Transverse colon (tissue), 4 donors: ENCODE measurements around the gene MRPL23. TPM values are rescaled to one million over a fixed set of nuclear protein-coding genes. Genes with fewer than 3 reads are reported as not detected.
A peak's percentile ranks its signal among the peaks of the same experiment; 100 is the strongest.

ENCODE experiments used
- DNase-seq: peaks from one replicate; pipeline ENCODE4 v3.0.0-alpha.2; 2019
- H3K27ac ChIP-seq, 4 donors: fragments of 200-600 bp; sonication (generic); 2 replicates each; pipeline ENCODE4 v1.5.1; 2016 to 2018; ENCODE audit warnings: inconsistent platforms in 4 of 4
- H3K27me3 ChIP-seq: fragments of 200-600 bp; sonication (generic); 2 replicates; pipeline ENCODE4 v1.5.1; 2017; ENCODE audit warnings: inconsistent platforms
- H3K36me3 ChIP-seq, 4 donors: fragments of 200-600 bp; sonication (generic); 2 replicates each; pipeline ENCODE4 v1.5.1; 2017 to 2019; ENCODE audit warnings: inconsistent platforms in 4 of 4
- H3K4me1 ChIP-seq, 4 donors: fragments of 200-600 bp; sonication (generic); 2 replicates each; pipeline ENCODE4 v1.5.1; 2017 to 2020; ENCODE audit warnings: inconsistent platforms in 4 of 4
- H3K4me3 ChIP-seq, 4 donors: fragments of 200-600 bp; sonication (generic); 1 replicate in 1 of 4; 2 replicates in 3 of 4; pipeline versions ENCODE4 v1.5.1 to v1.6.1; 2017 to 2019; ENCODE audit warnings: inconsistent platforms in 4 of 4
- H3K9me3 ChIP-seq, 2 donors: fragments of 200-600 bp; sonication (generic); 2 replicates each; pipeline ENCODE4 v1.5.1; 2017 to 2019; ENCODE audit warnings: inconsistent platforms in 2 of 2
- EP300 ChIP-seq: sonication (generic); formaldehyde crosslinking; IDR thresholded peaks from one replicate; pipeline ENCODE4 v1.6.1; 2017; ENCODE audit warnings: antibody characterized with exemption, low read depth
- POLR2A ChIP-seq: fragments of 450-650 bp; IDR thresholded peaks from one replicate; pipeline ENCODE4 v1.6.1; 2016; ENCODE audit warnings: antibody characterized with exemption, mild to moderate bottlenecking, moderate library complexity
- POLR2AphosphoS5 ChIP-seq, 3 donors: sonication (generic); formaldehyde crosslinking; IDR thresholded peaks; one replicate each; pipeline ENCODE4 v1.6.1; 2016; ENCODE audit warnings: antibody characterized with exemption in 3 of 3
- WGBS, 2 donors: methylation state at CpG; one replicate each; pipeline ENCODE4 v1.1.5; 2018; ENCODE audit warnings: low coverage in 1 of 2; 5-methylcytosine and 5-hydroxymethylcytosine counted together
- in situ Hi-C, 4 donors: fragments of 200-750 bp; cut with MboI; loops; one replicate each; pipeline versions ENCODE4 v1.15.0 to v1.15.1; 2017; ENCODE audit warnings: low sequenced_read_pairs in 3 of 4, low pct_ligation_motif_present in 1 of 4, low pct_unique_long_range_greater_than_20kb in 1 of 4
- intact Hi-C: fragments of 100-400 bp; cut with DNase I; formaldehyde crosslinking; loops from one replicate; pipeline ENCODE4 v1.15.1; 2023; ENCODE audit warnings: low total_unique reads
- total RNA-seq, 4 donors: library from RNA; depleted of rRNA; stranded (reverse); fragments of >200 nt; gene quantifications; one replicate each; pipeline ENCODE4 v1.1.0, GENCODE V29; 2016
- TF ChIP-seq, protein P1 (sequence below), 5 experiments: fragments of 200-600 bp in 3 of 5; fragments of 450-650 bp in 2 of 5; sonication (generic) in 3 of 5; IDR thresholded peaks; 1 replicate in 2 of 5; 2 replicates in 3 of 5; pipeline ENCODE4 v1.5.1; 2016 to 2017; ENCODE audit warnings: antibody characterized with exemption in 5 of 5, inconsistent platforms in 3 of 5, mild to moderate bottlenecking in 2 of 5, moderate library complexity in 1 of 5

MRPL23 gene
- total RNA-seq, 4 donors from 2014 or later, result 91.7 to 187 (median 127) TPM

DNA sequence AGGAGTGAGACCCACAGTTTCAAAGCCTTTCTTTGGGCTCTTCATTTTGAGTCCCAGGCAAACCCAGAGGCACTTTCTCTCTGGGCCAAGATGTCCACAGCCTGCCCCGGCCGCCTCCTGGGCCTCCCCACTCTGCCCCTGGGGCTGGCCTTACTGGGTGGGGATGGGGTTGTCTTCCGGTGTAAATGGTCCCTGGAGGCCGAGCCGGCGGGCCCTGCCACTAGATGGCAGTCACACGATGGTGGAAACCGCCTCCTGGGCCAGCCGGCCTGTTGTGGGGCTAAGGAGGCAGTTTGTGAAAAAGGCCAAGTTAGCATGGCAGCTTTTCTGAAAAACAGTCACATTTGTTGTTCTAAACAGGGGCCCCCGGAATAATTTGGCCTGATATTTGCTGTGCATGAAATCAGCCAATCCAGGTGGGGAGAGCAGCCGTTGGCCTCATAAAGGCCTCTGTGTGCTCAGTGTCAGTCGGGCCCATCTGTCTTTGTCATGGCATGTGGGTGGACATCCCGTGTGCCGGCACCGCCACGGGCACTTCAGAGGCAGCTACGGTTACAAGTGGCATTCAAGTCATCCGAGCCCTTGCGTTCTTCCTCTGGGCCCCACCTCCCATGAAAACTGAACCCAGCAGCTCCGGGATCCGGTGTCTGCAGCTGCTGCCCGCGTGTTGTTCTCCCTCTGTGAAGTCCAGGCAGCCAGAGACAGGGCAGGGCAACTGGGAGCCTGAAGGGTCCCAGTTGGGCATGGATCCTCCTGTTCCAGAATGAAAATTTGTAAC, 6.5 kb downstream of the MRPL23 start:
- TF ChIP-seq EP300 (no peak), POLR2A (no peak), POLR2AphosphoS5 (IDR thresholded peaks at IDR 0.05) (no peak)
- TF ChIP-seq, protein P1, sequence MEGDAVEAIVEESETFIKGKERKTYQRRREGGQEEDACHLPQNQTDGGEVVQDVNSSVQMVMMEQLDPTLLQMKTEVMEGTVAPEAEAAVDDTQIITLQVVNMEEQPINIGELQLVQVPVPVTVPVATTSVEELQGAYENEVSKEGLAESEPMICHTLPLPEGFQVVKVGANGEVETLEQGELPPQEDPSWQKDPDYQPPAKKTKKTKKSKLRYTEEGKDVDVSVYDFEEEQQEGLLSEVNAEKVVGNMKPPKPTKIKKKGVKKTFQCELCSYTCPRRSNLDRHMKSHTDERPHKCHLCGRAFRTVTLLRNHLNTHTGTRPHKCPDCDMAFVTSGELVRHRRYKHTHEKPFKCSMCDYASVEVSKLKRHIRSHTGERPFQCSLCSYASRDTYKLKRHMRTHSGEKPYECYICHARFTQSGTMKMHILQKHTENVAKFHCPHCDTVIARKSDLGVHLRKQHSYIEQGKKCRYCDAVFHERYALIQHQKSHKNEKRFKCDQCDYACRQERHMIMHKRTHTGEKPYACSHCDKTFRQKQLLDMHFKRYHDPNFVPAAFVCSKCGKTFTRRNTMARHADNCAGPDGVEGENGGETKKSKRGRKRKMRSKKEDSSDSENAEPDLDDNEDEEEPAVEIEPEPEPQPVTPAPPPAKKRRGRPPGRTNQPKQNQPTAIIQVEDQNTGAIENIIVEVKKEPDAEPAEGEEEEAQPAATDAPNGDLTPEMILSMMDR (IDR thresholded peaks at IDR 0.05), result peak in 2 of 5 experiments; percentile 33 to 39
- WGBS, 2 donors, result no CpG with 5 or more reads among the region's 23 CpGs
- H3K27ac ChIP-seq, result no peak overlapping the region
- no peaks in the 10 kb centered on the region for H3K4me1 ChIP-seq
- no peak for DNase-seq
- in situ Hi-C loops (no loop called here), intact Hi-C loops (no loop called here)
- H3K36me3 ChIP-seq, result no peaks in the 10 kb centered on the region
- no peaks in the 10 kb centered on the region for H3K9me3 ChIP-seq
- H3K4me3 ChIP-seq, result no peak overlapping the region
- no peaks in the 10 kb centered on the region for H3K27me3 ChIP-seq

- TF ChIP-seq POLR2A (no peak), EP300 (no peak), POLR2AphosphoS5 (IDR thresholded peaks at IDR 0.05) (no peak)
- TF ChIP-seq, protein P1 (IDR thresholded peaks at IDR 0.05), result no peak
- Histone ChIP-seq H3K9me3 (no peaks in the 10 kb centered on the region), H3K4me1 (no peaks in the 10 kb centered on the region), H3K36me3 (no peaks in the 10 kb centered on the region), H3K4me3 (no peak overlapping the region), H3K27me3 (no peaks in the 10 kb centered on the region), H3K27ac (no peak overlapping the region)
- in situ Hi-C loops, result no loop called here
- no CpG with 5 or more reads among the region's 18 CpGs for WGBS, 2 donors
- DNase-seq, result no peak
- intact Hi-C loops, result no loop called here
These were observed 11.2 kb downstream of the MRPL23 start for GRCh38 chr11:1958367-1958766.

DNA sequence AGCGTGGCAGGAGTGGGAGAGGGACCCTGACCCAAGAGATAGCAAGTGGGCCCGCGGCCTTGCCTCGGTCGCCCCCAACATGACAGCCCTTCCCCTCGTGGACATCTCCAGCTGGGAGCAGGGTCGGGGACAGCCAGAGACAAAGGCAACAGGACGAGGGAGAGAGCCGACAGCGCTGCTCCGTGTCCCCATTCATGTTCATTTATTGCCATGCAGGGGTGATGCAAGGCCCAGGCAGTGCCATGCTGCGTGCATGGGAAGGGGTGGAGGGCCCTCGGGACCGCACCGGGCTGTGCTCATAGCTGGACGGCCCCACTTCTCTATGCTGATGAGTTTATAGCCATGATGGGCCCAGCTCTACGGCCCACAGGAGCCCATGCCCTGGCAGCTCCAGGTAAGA, 12.7 kb downstream of the MRPL23 start:
- no peaks in the 10 kb centered on the region for H3K9me3 ChIP-seq
- WGBS, 2 donors, result no CpG with 5 or more reads among the region's 17 CpGs
- H3K36me3 ChIP-seq, result no peaks in the 10 kb centered on the region
- H3K4me1 ChIP-seq, result no peaks in the 10 kb centered on the region
- TF ChIP-seq POLR2A (no peak), POLR2AphosphoS5 (IDR thresholded peaks at IDR 0.05) (no peak), EP300 (no peak)
- TF ChIP-seq, protein P1 (IDR thresholded peaks at IDR 0.05), result no peak
- no peak for DNase-seq
- in situ Hi-C loops (no loop called here), intact Hi-C loops (no loop called here)
- no peaks in the 10 kb centered on the region for H3K27me3 ChIP-seq
- no peak overlapping the region for H3K27ac ChIP-seq
- no peak overlapping the region for H3K4me3 ChIP-seq

DNA sequence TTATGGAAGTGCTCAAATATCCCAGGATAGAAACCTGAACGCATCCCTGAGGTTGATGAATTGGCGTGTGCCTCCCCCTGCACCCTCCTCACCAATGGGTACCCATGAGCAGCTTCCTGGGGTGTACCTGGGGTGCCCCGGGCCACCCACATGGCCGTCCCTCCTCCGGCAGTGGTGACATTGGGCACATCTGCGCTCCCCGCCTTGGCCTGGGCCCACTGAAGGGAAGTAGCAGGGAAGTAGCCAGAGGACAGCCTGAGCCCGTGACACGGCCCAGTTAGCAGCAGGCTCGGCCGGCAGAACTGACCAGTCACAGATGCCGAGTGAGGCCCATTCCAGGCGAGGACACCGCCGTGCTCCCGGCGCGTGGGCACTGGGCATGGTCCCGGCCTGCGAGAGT, 16.7 kb downstream of the MRPL23 start:
- H3K4me3 ChIP-seq, result no peak overlapping the region
- no peak for DNase-seq
- no peaks in the 10 kb centered on the region for H3K9me3 ChIP-seq
- no peaks in the 10 kb centered on the region for H3K27me3 ChIP-seq
- intact Hi-C loops (no loop called here), in situ Hi-C loops (no loop called here)
- WGBS, 2 donors, result no CpG with 5 or more reads among the region's 20 CpGs
- TF ChIP-seq POLR2A (no peak), EP300 (no peak), POLR2AphosphoS5 (IDR thresholded peaks at IDR 0.05) (no peak)
- TF ChIP-seq, protein P1 (IDR thresholded peaks at IDR 0.05), result no peak
- H3K27ac ChIP-seq, result no peak overlapping the region
- no peaks in the 10 kb centered on the region for H3K4me1 ChIP-seq
- H3K36me3 ChIP-seq, result no peaks in the 10 kb centered on the region
